ENCODE data around the gene OR6C74. TPM values are rescaled to one million over a fixed set of nuclear protein-coding genes. Genes with fewer than 3 reads are reported as not detected.

OR6C74 gene
- not detected in 2 replicates for total RNA-seq (2021)
- not detected for Bru-seq, nascent RNA
- not detected for BruChase-seq, experiment 1, labeled RNA remaining after a 2-hour chase
- not detected for BruChase-seq, experiment 2, labeled RNA remaining after a 6-hour chase
- long read RNA-seq: 0 reads

- Histone ChIP-seq H3K4me1 (replicated peaks; ENCODE audit: insufficient read depth) (no peaks in the 10 kb centered on the region), H3K36me3 (ENCODE audit: low read depth) (no peaks in the 10 kb centered on the region), H3K9me3 (ENCODE audit: insufficient read depth, low read depth) (no peaks in the 10 kb centered on the region), H3K4me3 (no peak within 1 kb of the TSS), H3K27me3 (ENCODE audit: insufficient read depth, low read depth) (peaks cover 6% of the 10 kb centered on the region; the same call in 1 of the 2 replicates), H3F3A (ENCODE audit: insufficient read depth, low read depth) (no peaks in the 10 kb centered on the region), H2AFZ (no peak within 1 kb of the TSS), H3K9me2 (ENCODE audit: insufficient read depth) (no peaks in the 10 kb centered on the region), H3K79me2 (ENCODE audit: low read depth) (no peaks in the 10 kb centered on the region), H3K4me2 (no peak within 1 kb of the TSS), H3K27ac (no peak within 1 kb of the TSS), H4K20me1 (ENCODE audit: insufficient read depth) (no peaks in the 10 kb centered on the region)
- CTCF ChIA-PET: no interaction called here
- TF ChIP-seq EZH2 (IDR thresholded peaks at IDR 0.05; ENCODE audit: low read depth): no peak
- TF ChIP-seq, protein P1, sequence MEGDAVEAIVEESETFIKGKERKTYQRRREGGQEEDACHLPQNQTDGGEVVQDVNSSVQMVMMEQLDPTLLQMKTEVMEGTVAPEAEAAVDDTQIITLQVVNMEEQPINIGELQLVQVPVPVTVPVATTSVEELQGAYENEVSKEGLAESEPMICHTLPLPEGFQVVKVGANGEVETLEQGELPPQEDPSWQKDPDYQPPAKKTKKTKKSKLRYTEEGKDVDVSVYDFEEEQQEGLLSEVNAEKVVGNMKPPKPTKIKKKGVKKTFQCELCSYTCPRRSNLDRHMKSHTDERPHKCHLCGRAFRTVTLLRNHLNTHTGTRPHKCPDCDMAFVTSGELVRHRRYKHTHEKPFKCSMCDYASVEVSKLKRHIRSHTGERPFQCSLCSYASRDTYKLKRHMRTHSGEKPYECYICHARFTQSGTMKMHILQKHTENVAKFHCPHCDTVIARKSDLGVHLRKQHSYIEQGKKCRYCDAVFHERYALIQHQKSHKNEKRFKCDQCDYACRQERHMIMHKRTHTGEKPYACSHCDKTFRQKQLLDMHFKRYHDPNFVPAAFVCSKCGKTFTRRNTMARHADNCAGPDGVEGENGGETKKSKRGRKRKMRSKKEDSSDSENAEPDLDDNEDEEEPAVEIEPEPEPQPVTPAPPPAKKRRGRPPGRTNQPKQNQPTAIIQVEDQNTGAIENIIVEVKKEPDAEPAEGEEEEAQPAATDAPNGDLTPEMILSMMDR (conservative IDR thresholded peaks at IDR 0.05): no peak
- POLR2A ChIA-PET (ENCODE audit: unreplicated experiment): no interaction called here
- BruUV-seq (replicated peaks): no TSS peak
- intact Hi-C loops (cut with micrococcal nuclease; ENCODE audit: unreplicated experiment): no loop called here
- no peak for DNase-seq
Measured at GRCh38 chr12:55244309-55244708, at the start of gene OR6C74. TSS of gene OR6C74 (plus strand) at chr12:55244609. CDS start at chr12:55247288, 2,679 bp downstream.

GRCh38 chr12:55220725-55221124 is 23.7 kb upstream of the OR6C74 start, which contains the start of gene OR10A7:
TSS of gene OR10A7 (plus strand) at chr12:55221025. CDS start at chr12:55221025, 0 bp downstream.
- no peaks in the 10 kb centered on the region for H3F3A ChIP-seq (ENCODE audit: insufficient read depth, low read depth)
- TF ChIP-seq, protein P1 (conservative IDR thresholded peaks at IDR 0.05): no peak
- no peak for TF ChIP-seq EZH2 (IDR thresholded peaks at IDR 0.05; ENCODE audit: low read depth)
- no peaks in the 10 kb centered on the region for H3K36me3 ChIP-seq (ENCODE audit: low read depth)
- H2AFZ ChIP-seq: no peak within 1 kb of the TSS
- H3K4me1 ChIP-seq (replicated peaks; ENCODE audit: insufficient read depth): no peaks in the 10 kb centered on the region
- H3K4me3 ChIP-seq: no peak within 1 kb of the TSS
- no peak within 1 kb of the TSS for H3K4me2 ChIP-seq
- H3K27ac ChIP-seq: no peak within 1 kb of the TSS
- ChIA-PET CTCF (no interaction called here), POLR2A (ENCODE audit: unreplicated experiment) (no interaction called here)
- no peaks in the 10 kb centered on the region for H4K20me1 ChIP-seq (ENCODE audit: insufficient read depth)
- DNase-seq: no peak
- intact Hi-C loops (cut with micrococcal nuclease; ENCODE audit: unreplicated experiment): no loop called here
- no TSS peak for BruUV-seq (replicated peaks)
- no peaks in the 10 kb centered on the region for H3K9me2 ChIP-seq (ENCODE audit: insufficient read depth)
- H3K9me3 ChIP-seq (ENCODE audit: insufficient read depth, low read depth): no peaks in the 10 kb centered on the region
- H3K27me3 ChIP-seq (ENCODE audit: insufficient read depth, low read depth): peaks cover 13% of the 10 kb centered on the region; the same call in 1 of the 2 replicates
- H3K79me2 ChIP-seq (ENCODE audit: low read depth): no peaks in the 10 kb centered on the region

- no peak for DNase-seq
- BruUV-seq (replicated peaks): no TSS peak
- Histone ChIP-seq H3K79me2 (ENCODE audit: low read depth) (no peaks in the 10 kb centered on the region), H3K36me3 (ENCODE audit: low read depth) (no peaks in the 10 kb centered on the region), H3K9me2 (ENCODE audit: insufficient read depth) (no peaks in the 10 kb centered on the region), H3K4me3 (no peak overlapping the region), H4K20me1 (ENCODE audit: insufficient read depth) (no peaks in the 10 kb centered on the region; the same call in 1 of the 2 replicates), H3K27ac (no peak overlapping the region), H3K9me3 (ENCODE audit: insufficient read depth, low read depth) (no peaks in the 10 kb centered on the region), H3K4me1 (replicated peaks; ENCODE audit: insufficient read depth) (no peaks in the 10 kb centered on the region), H3K4me2 (no peak overlapping the region), H3F3A (ENCODE audit: insufficient read depth, low read depth) (no peaks in the 10 kb centered on the region), H3K27me3 (ENCODE audit: insufficient read depth, low read depth) (peaks cover 10% of the 10 kb centered on the region; the same call in 1 of the 2 replicates), H2AFZ (no peak overlapping the region)
- intact Hi-C loops (cut with micrococcal nuclease; ENCODE audit: unreplicated experiment): no loop called here
- POLR2A ChIA-PET (ENCODE audit: unreplicated experiment): no interaction called here
- TF ChIP-seq, protein P1 (conservative IDR thresholded peaks at IDR 0.05): no peak
- no peak for TF ChIP-seq EZH2 (IDR thresholded peaks at IDR 0.05; ENCODE audit: low read depth)
- CTCF ChIA-PET: no interaction called here
Measured at GRCh38 chr12:55226523-55226922, 17.9 kb upstream of the OR6C74 start.
